Glutamatergic neuron (in vitro differentiated cells): ENCODE measurements around the gene MYADM. TPM values are rescaled to one million over a fixed set of nuclear protein-coding genes. Genes with fewer than 3 reads are reported as not detected.

Experiments used
- DNase-seq: peaks from one replicate; pipeline ENCODE4 v3.0.0; 2022
- H3K27ac Mint-ChIP-seq: one replicate; pipeline ENCODE4 v1.8.0; 2020; ENCODE audit warnings: mild to moderate bottlenecking, mixed read lengths, inconsistent platforms; ENCODE audit not compliant: unreplicated experiment
- H3K27me3 Mint-ChIP-seq: one replicate; pipeline ENCODE4 v1.8.0; 2020; ENCODE audit warnings: mild to moderate bottlenecking, moderate library complexity, mixed read lengths, inconsistent platforms; ENCODE audit not compliant: unreplicated experiment
- H3K36me3 Mint-ChIP-seq: one replicate; pipeline ENCODE4 v1.8.0; 2020; ENCODE audit warnings: mild to moderate bottlenecking, mixed read lengths, inconsistent platforms; ENCODE audit not compliant: unreplicated experiment
- H3K4me1 Mint-ChIP-seq: one replicate; pipeline ENCODE4 v1.8.0; 2020; ENCODE audit warnings: mild to moderate bottlenecking, low read depth, mixed read lengths, inconsistent platforms; ENCODE audit not compliant: unreplicated experiment
- H3K4me3 Mint-ChIP-seq: one replicate; pipeline ENCODE4 v1.8.0; 2020; ENCODE audit warnings: mild to moderate bottlenecking, mixed read lengths, inconsistent platforms; ENCODE audit not compliant: unreplicated experiment
- H3K9me3 Mint-ChIP-seq: one replicate; pipeline ENCODE4 v1.8.0; 2020; ENCODE audit warnings: mild to moderate bottlenecking, moderate library complexity, mixed read lengths, inconsistent platforms; ENCODE audit not compliant: unreplicated experiment
- total RNA-seq: library from RNA; stranded (reverse); fragmentation: NEBNext Ultra II Directional; extraction: Animal tissue kit (Norgen Biotek cat#: 25700); gene quantifications from one replicate; pipeline ENCODE4 v1.2.1, GENCODE V29; 2021; ENCODE audit not compliant: unreplicated experiment
- TF ChIP-seq, protein P1 (sequence below): fragments of 200-600 bp; sonication (generic); IDR thresholded peaks from one replicate; pipeline ENCODE4 v1.5.0; 2021; ENCODE audit not compliant: partially characterized antibody, unreplicated experiment

Gene MYADM
- total RNA-seq, 1 donor from 2014 or later: 61.5 TPM

DNA sequence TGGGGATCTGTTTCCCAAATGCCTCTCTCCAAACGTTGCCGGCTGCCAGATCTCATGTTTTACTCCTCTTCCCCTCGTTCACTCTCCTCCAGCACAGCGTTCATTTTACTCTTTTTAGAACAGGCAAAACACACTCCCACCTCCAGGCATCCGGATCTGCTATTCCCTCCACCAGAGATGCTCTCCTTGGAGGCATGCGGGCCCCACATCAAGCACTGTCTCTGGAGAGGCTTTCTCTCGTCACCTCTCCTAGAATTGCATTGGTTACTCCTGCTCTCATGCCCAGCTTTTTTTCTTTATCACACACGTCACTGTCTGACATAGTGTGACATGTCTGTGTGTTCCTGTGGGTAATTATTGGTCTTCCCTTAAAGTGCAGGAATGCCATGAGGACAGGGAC is 20.1 kb upstream of the MYADM start:
- Mint-ChIP-seq H3K4me1 (peaks cover 10% of the 10 kb centered on the region), H3K9me3 (peaks cover 13% of the 10 kb centered on the region), H3K27me3 (peaks cover 14% of the 10 kb centered on the region), H3K36me3 (peaks cover 5% of the 10 kb centered on the region), H3K27ac (peak overlapping the region; percentile 86), H3K4me3 (peak overlapping the region; percentile 83)
- TF ChIP-seq, protein P1, sequence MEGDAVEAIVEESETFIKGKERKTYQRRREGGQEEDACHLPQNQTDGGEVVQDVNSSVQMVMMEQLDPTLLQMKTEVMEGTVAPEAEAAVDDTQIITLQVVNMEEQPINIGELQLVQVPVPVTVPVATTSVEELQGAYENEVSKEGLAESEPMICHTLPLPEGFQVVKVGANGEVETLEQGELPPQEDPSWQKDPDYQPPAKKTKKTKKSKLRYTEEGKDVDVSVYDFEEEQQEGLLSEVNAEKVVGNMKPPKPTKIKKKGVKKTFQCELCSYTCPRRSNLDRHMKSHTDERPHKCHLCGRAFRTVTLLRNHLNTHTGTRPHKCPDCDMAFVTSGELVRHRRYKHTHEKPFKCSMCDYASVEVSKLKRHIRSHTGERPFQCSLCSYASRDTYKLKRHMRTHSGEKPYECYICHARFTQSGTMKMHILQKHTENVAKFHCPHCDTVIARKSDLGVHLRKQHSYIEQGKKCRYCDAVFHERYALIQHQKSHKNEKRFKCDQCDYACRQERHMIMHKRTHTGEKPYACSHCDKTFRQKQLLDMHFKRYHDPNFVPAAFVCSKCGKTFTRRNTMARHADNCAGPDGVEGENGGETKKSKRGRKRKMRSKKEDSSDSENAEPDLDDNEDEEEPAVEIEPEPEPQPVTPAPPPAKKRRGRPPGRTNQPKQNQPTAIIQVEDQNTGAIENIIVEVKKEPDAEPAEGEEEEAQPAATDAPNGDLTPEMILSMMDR: no peak
- no peak for DNase-seq

DNA sequence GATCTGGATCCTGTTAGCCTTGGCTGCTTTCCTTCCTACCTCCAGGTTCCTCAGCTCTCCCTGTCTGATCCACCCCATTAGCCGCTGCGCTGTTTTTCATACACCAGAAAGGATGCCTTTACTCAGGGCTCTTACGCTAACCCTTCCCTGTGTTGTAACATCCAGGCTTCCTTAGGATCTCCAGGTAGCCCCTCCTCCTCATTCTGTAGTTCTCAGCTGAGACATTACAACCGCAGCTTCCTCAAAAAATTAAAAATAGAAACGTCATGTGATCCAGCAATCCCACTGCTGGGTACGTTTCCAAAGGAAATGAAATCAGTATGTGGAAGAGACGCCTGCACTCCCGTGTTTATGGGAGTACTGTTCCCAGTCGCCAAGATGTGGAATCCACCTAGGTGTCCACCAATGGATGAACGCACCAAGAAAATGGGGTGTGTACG is 18.4 kb upstream of the MYADM start:
- no peak overlapping the region for H3K27ac Mint-ChIP-seq
- TF ChIP-seq, protein P1: no peak
- peak overlapping the region; percentile 4 for H3K4me3 Mint-ChIP-seq
- peaks cover 14% of the 10 kb centered on the region for H3K27me3 Mint-ChIP-seq
- no peak for DNase-seq
- H3K9me3 Mint-ChIP-seq: peaks cover 13% of the 10 kb centered on the region
- H3K4me1 Mint-ChIP-seq: peaks cover 12% of the 10 kb centered on the region
- H3K36me3 Mint-ChIP-seq: peaks cover 5% of the 10 kb centered on the region

DNA sequence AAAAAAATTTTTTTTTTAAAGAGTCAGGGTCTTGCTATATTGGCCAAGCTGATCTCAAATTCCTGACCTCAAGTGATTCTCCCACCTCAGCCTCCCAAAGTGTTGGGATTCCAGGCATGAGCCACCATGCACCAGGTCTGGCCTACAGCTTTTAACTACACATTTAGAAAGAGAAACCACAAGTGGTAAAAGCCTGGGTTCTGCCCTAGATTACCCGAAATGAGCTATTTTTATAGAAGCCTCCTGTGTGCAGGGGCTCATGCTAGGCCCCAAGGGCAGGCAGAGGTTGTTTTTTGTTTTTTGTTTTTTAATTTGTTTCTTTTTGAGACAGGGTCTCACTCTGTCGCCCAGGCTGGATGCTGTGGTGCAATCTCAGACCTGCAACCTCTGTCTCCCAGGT is 14.0 kb upstream of the MYADM start:
- H3K4me1 Mint-ChIP-seq: peaks cover 8% of the 10 kb centered on the region
- H3K27me3 Mint-ChIP-seq: peaks cover 7% of the 10 kb centered on the region
- no peak for DNase-seq
- H3K4me3 Mint-ChIP-seq: no peak overlapping the region
- peaks cover 5% of the 10 kb centered on the region for H3K36me3 Mint-ChIP-seq
- no peak overlapping the region for H3K27ac Mint-ChIP-seq
- TF ChIP-seq, protein P1: no peak
- peaks cover 5% of the 10 kb centered on the region for H3K9me3 Mint-ChIP-seq

DNA sequence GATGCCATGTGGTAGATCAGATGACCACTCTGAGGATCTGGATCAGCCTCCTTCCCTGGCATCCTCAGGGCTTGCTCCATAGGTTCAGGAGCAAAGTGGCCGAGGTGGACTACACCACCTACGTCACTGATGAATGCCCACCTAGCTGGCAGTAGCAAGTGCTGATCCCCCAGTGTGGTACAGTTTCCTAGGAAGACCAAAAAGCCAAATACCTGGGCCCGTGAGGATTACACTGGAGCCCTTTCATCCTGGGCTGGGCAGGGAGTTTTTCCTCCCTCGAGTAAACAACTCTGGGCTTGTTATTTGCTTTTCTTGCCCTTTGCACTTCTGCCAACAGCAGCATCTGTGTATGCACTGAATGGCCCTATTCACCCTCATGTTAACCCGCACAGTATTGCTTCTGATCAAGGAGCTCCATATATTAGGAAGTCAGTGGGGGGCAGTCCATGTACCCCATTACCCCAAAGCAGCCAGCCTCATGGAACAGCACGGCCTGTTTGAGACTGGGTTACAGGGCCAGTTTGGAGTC is 3.3 kb upstream of the MYADM start:
- H3K27me3 Mint-ChIP-seq: peaks cover 12% of the 10 kb centered on the region
- no peak overlapping the region for H3K4me3 Mint-ChIP-seq
- no peak overlapping the region for H3K27ac Mint-ChIP-seq
- DNase-seq: no peak
- H3K9me3 Mint-ChIP-seq: peaks cover 9% of the 10 kb centered on the region
- no peaks in the 10 kb centered on the region for H3K4me1 Mint-ChIP-seq
- TF ChIP-seq, protein P1: no peak
- H3K36me3 Mint-ChIP-seq: no peaks in the 10 kb centered on the region

DNA sequence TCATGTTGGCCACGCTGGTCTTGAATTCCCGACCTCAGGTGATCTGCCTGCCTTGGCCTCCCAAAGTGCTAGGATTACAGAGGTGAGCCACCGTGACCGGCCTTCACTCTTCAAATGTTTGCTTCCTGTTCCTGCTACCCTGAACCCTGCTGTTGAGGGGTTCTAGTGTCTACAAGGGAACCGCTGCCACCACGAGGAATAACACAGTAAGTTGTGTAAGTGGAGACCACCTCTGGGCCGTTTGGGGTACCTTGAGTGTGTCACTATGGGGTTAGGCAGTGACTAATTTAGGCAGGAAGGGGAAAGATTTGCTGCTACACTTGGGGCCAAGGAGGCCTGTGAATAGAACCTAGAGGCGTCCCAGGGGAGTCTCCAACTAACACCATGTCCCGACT is 2.2 kb upstream of the MYADM start:
- Mint-ChIP-seq H3K4me3 (peak overlapping the region; percentile 84), H3K9me3 (peaks cover 9% of the 10 kb centered on the region)

More for the DNA sequence above, 2.2 kb upstream of the MYADM start:
- no peak for DNase-seq
- Mint-ChIP-seq H3K36me3 (no peaks in the 10 kb centered on the region), H3K4me1 (no peaks in the 10 kb centered on the region), H3K27me3 (peaks cover 12% of the 10 kb centered on the region), H3K27ac (peak overlapping the region; percentile 95)
- TF ChIP-seq, protein P1: no peak
